Fibroblast of peridontal ligament (primary cell): ENCODE measurements around the gene CARD6.
"Not testable (repeated sequence)": the region's sequence is repeated elsewhere in the genome, so short reads cannot be mapped to it uniquely, and the experiment has no call there.

Source experiments
- DNase-seq: peaks from one replicate; pipeline ENCODE4 v3.0.0-alpha.2; 2010; ENCODE audit errors: extremely low read depth

CARD6 gene

GRCh38 chr5:40841068-40841805 is at the start of gene CARD6:
Gene CARD6 (plus strand): TSS chr5:40841367. CDS start chr5:40841383, 16 bp downstream.
- DNase-seq, result peak; percentile 72

- no peak for DNase-seq
Measured at GRCh38 chr5:40791715-40792139, 49.4 kb upstream of the CARD6 start.

GRCh38 chr5:40792691-40793090 is 48.5 kb upstream of the CARD6 start:
- not testable (repeated sequence) for DNase-seq

GRCh38 chr5:40794340-40794739 is 46.8 kb upstream of the CARD6 start:
- DNase-seq, result not testable (repeated sequence)

GRCh38 chr5:40794877-40795276 is 46.3 kb upstream of the CARD6 start:
- DNase-seq, result not testable (repeated sequence)

GRCh38 chr5:40796487-40796889 is 44.7 kb upstream of the CARD6 start:
- peak; percentile 92 for DNase-seq

GRCh38 chr5:40797273-40798011 is 43.7 kb upstream of the CARD6 start:
- DNase-seq, result peak; percentile 41

GRCh38 chr5:40798012-40798800 is 43.0 kb upstream of the CARD6 start, which contains the start of gene PRKAA1:
Gene PRKAA1 (minus strand): TSS chr5:40798374. CDS start chr5:40798189, 185 bp downstream.
- peak; percentile 77 for DNase-seq

GRCh38 chr5:40798801-40799210 is 42.4 kb upstream of the CARD6 start:
- peak; percentile 62 for DNase-seq

GRCh38 chr5:40799258-40799657 is 41.9 kb upstream of the CARD6 start:
- DNase-seq, result peak; percentile 66

GRCh38 chr5:40801771-40802562 is 39.2 kb upstream of the CARD6 start:
- no peak for DNase-seq

GRCh38 chr5:40812125-40812524 is 29.0 kb upstream of the CARD6 start:
- DNase-seq, result no peak

GRCh38 chr5:40813698-40814281 is 27.4 kb upstream of the CARD6 start:
- no peak for DNase-seq

GRCh38 chr5:40823459-40823858 is 17.7 kb upstream of the CARD6 start:
- DNase-seq, result no peak

- DNase-seq, result not testable (repeated sequence)
Measured at GRCh38 chr5:40825461-40826043, 15.6 kb upstream of the CARD6 start.

GRCh38 chr5:40826489-40827187 is 14.5 kb upstream of the CARD6 start:
- DNase-seq, result no peak

GRCh38 chr5:40827188-40827977 is 13.8 kb upstream of the CARD6 start:
- no peak for DNase-seq

- no peak for DNase-seq
Measured at GRCh38 chr5:40828021-40828631, 13.0 kb upstream of the CARD6 start.
